GM12878 (cell line): ENCODE measurements around the gene TNNT2. TPM values are rescaled to one million over a fixed set of nuclear protein-coding genes. Genes with fewer than 3 reads are reported as not detected.
A peak's percentile ranks its signal among the peaks of the same experiment; 100 is the strongest.

Experiments used
- ATAC-seq: fragments of 200-7000 bp; cut with Tn5 transposase; 3 replicates; pipeline ENCODE4 v1.9.1; 2020; ENCODE audit warnings: mild to moderate bottlenecking, moderate library complexity
- BruUV-seq: library from RNA; stranded (reverse); fragments of 400-500 nt; replicated peaks from 2 replicates; lab custom pipeline; 2021; lab: Mats Ljungman, UMichigan
- CTCF ChIA-PET: fragments of 300-600 bp; sonication (Branson Sonifier 250); formaldehyde crosslinking; extraction: SDS; loops from one replicate; lab custom pipeline; 2021; ENCODE audit warnings: inconsistent platforms; lab: Yijun Ruan, JAX
- POLR2A ChIA-PET: fragments of 350-600 bp; formaldehyde crosslinking; extraction: SDS; loops from one replicate; lab custom pipeline; 2021; ENCODE audit warnings: inconsistent platforms; lab: Charles Lee
- RAD21 ChIA-PET: fragments of 300-600 bp; sonication (Branson Sonifier 250); formaldehyde crosslinking; loops from one replicate; lab custom pipeline; 2023; ENCODE audit warnings: antibody characterized with exemption; ENCODE audit not compliant: unreplicated experiment; lab: Charles Lee
- SMC1A ChIA-PET: fragments of 300-600 bp; sonication (Branson Sonifier 250); formaldehyde crosslinking; loops from one replicate; lab custom pipeline; 2023; ENCODE audit not compliant: unreplicated experiment, uncharacterized antibody; lab: Charles Lee
- DNase-seq: peaks from one replicate; pipeline ENCODE4 v3.0.0-alpha.2; 2011; ENCODE audit warnings: low read depth, low spot score
- FAIRE-seq: peaks from 3 replicates; lab custom pipeline; 2011; peaks lifted over from hg19 to GRCh38; lab: Jason Lieb, UNC
- H2AFZ ChIP-seq: 2 replicates; pipeline ENCODE4 v1.6.0; 2011; ENCODE audit warnings: low read depth, low read length, control low read depth; ENCODE audit not compliant: control insufficient read depth
- H3K27ac ChIP-seq: 2 replicates; pipeline ENCODE4 v1.5.1; 2011; ENCODE audit warnings: control low read depth; ENCODE audit not compliant: control insufficient read depth, insufficient read depth
- H3K27me3 ChIP-seq, 2 experiments: replicated peaks in 1 of 2; 2 replicates each; pipeline versions ENCODE4 v1.6.0 to v1.6.1; 2011; ENCODE audit warnings: low read length in 1 of 2; ENCODE audit not compliant: control insufficient read depth in 2 of 2, insufficient read depth in 2 of 2
- H3K36me3 ChIP-seq, 2 experiments: 2 replicates each; pipeline ENCODE4 v1.5.1; 2011; ENCODE audit warnings: low read length in 1 of 2; ENCODE audit not compliant: control insufficient read depth in 2 of 2, insufficient read depth in 2 of 2
- H3K4me1 ChIP-seq: 2 replicates; pipeline ENCODE4 v1.6.1; 2011; ENCODE audit warnings: mild to moderate bottlenecking, low read length, moderate library complexity, mixed read lengths; ENCODE audit not compliant: control insufficient read depth, insufficient read depth
- H3K4me2 ChIP-seq: 2 replicates; pipeline ENCODE4 v1.6.0; 2011; ENCODE audit warnings: control low read depth; ENCODE audit not compliant: control insufficient read depth, insufficient read depth
- H3K4me3 ChIP-seq: fragments of 200-600 bp; sonication (generic); 2 replicates; pipeline ENCODE4 v1.5.1; 2016
- H3K79me2 ChIP-seq: 2 replicates; pipeline ENCODE4 v1.6.0; 2011; ENCODE audit warnings: low read length; ENCODE audit not compliant: control insufficient read depth, insufficient read depth
- H3K9ac ChIP-seq: 2 replicates; pipeline ENCODE4 v1.8.0; 2011; ENCODE audit warnings: low read length, control low read depth, mixed read lengths; ENCODE audit not compliant: control insufficient read depth, insufficient read depth
- H3K9me3 ChIP-seq: replicated peaks from 3 replicates; pipeline ENCODE4 v1.5.1; 2011; ENCODE audit warnings: mild to moderate bottlenecking, low read length; ENCODE audit not compliant: control insufficient read depth, insufficient read depth
- H4K20me1 ChIP-seq: 2 replicates; pipeline ENCODE4 v1.6.0; 2011; ENCODE audit not compliant: control insufficient read depth, insufficient read depth
- ASH2L ChIP-seq: fragments of 300-600, 200-600 bp; sonication (generic); IDR thresholded peaks from 2 replicates; pipeline ENCODE4 v1.6.1; 2017; ENCODE audit warnings: low read depth, mild to moderate bottlenecking, borderline replicate concordance
- ATF7 ChIP-seq: fragments of 450-650 bp; IDR thresholded peaks from 2 replicates; pipeline ENCODE4 v1.6.1; 2016; ENCODE audit warnings: low read depth, mild to moderate bottlenecking
- CBFB ChIP-seq: IDR thresholded peaks from 2 replicates; pipeline ENCODE4 v1.6.1; 2016; ENCODE audit warnings: antibody characterized with exemption, low read depth
- CREB1 ChIP-seq: IDR thresholded peaks from 2 replicates; pipeline ENCODE4 v1.6.1; 2012; ENCODE audit warnings: low read depth, mild to moderate bottlenecking, inconsistent platforms
- EGR1 ChIP-seq, 2 experiments: IDR thresholded peaks; 1 replicate in 1 of 2; 2 replicates in 1 of 2; pipeline ENCODE4 v1.6.1; 2011 to 2012; ENCODE audit warnings: low read depth in 2 of 2, low read length in 2 of 2, borderline replicate concordance in 1 of 2, mild to moderate bottlenecking in 1 of 2, moderate library complexity in 1 of 2
- KAT2A ChIP-seq: conservative IDR thresholded peaks from 2 replicates; pipeline ENCODE4 v1.6.1; 2011; ENCODE audit warnings: low read depth, low read length; ENCODE audit not compliant: control insufficient read depth
- KLF5 ChIP-seq: fragments of 450-650 bp; IDR thresholded peaks from 2 replicates; pipeline ENCODE4 v1.6.1; 2014; ENCODE audit warnings: mild to moderate bottlenecking; ENCODE audit not compliant: partially characterized antibody
- MTA2 ChIP-seq: fragments of 450-650 bp; IDR thresholded peaks from 2 replicates; pipeline ENCODE4 v1.6.1; 2016; ENCODE audit warnings: low read depth, mild to moderate bottlenecking, moderate library complexity
- MXI1 ChIP-seq: fragments of 150-350 bp; IDR thresholded peaks from 2 replicates; pipeline ENCODE4 v1.6.1; 2011; ENCODE audit warnings: low read depth, mild to moderate bottlenecking, inconsistent platforms, low read length, improper control_type of control experiment
- NFIC ChIP-seq: IDR thresholded peaks from 2 replicates; pipeline ENCODE4 v1.6.1; 2012; ENCODE audit warnings: low read depth, mild to moderate bottlenecking, inconsistent platforms, low read length, moderate library complexity
- NFXL1 ChIP-seq: fragments of 450-650 bp; IDR thresholded peaks from 2 replicates; pipeline ENCODE4 v1.6.1; 2017; ENCODE audit warnings: antibody characterized with exemption, mild to moderate bottlenecking, borderline replicate concordance
- SMARCA5 ChIP-seq: fragments of 450-650 bp; IDR thresholded peaks from 2 replicates; pipeline ENCODE4 v1.6.1; 2017; ENCODE audit warnings: mild to moderate bottlenecking
- SREBF1 ChIP-seq: IDR thresholded peaks from 2 replicates; pipeline ENCODE4 v1.6.1; 2012; ENCODE audit warnings: mild to moderate bottlenecking, low read length
- STAT3 ChIP-seq: IDR thresholded peaks from 2 replicates; pipeline ENCODE4 v1.6.1; 2011; ENCODE audit warnings: low read depth, low read length, improper control_type of control experiment
- USF1 ChIP-seq: IDR thresholded peaks from 2 replicates; pipeline ENCODE4 v1.6.1; 2011; ENCODE audit warnings: borderline replicate concordance, low read depth, mild to moderate bottlenecking, moderate library complexity, mixed read lengths, low read length; ENCODE audit not compliant: insufficient read depth; ENCODE audit errors: extremely low read length
- YBX1 ChIP-seq: fragments of 450-650 bp; IDR thresholded peaks from 2 replicates; pipeline ENCODE4 v1.6.1; 2016; ENCODE audit warnings: antibody characterized with exemption
- ZNF24 ChIP-seq: fragments of 450-650 bp; IDR thresholded peaks from 2 replicates; pipeline ENCODE4 v1.6.1; 2017; ENCODE audit warnings: antibody characterized with exemption, mild to moderate bottlenecking
- ZNF622 ChIP-seq: fragments of 450-650 bp; IDR thresholded peaks from 2 replicates; pipeline ENCODE4 v1.6.1; 2017; ENCODE audit warnings: mild to moderate bottlenecking, inconsistent platforms
- ZSCAN29 ChIP-seq: fragments of 450-650 bp; IDR thresholded peaks from 2 replicates; pipeline ENCODE4 v1.6.1; 2017; ENCODE audit warnings: mild to moderate bottlenecking, moderate library complexity
- WGBS: methylation state at CpG from one replicate; pipeline ENCODE4 v1.1.6; 2016; ENCODE audit warnings: low lambda C conversion rate; ENCODE audit not compliant: insufficient replicate concordance, insufficient coverage; ENCODE audit errors: missing lambda C conversion rate; 5-methylcytosine and 5-hydroxymethylcytosine counted together
- in situ Hi-C: fragments of 300-500 bp; cut with MboI; formaldehyde crosslinking; loops from 9 replicates; pipeline ENCODE4 v1.14.3; 2018; ENCODE audit warnings: mixed read lengths
- intact Hi-C: fragments of 100-400 bp; cut with micrococcal nuclease; formaldehyde crosslinking; loops from one replicate; pipeline ENCODE4 v1.14.2; 2022; ENCODE audit not compliant: unreplicated experiment
- polyA plus RNA-seq, 11 experiments: library from polyadenylated mRNA; depleted of rRNA in 4 of 11; unstranded in 6 of 11; stranded (reverse) in 5 of 11; fragments of >200 nt; fragmentation: Nextera tagmentation in 4 of 11; fragmentation: Illumina TruSeq in 1 of 11; extraction: Ambion mirVana in 4 of 11; extraction: Trizol in 1 of 11; gene quantifications; 1 replicate in 1 of 11; 2 replicates in 10 of 11; pipeline versions ENCODE4 v1.2.1 to v1.2.3, GENCODE V29; 2011 to 2016; ENCODE audit warnings: inconsistent platforms in 2 of 11, missing spikeins in 2 of 11, low read depth in 1 of 11
- total RNA-seq, 4 experiments: library from RNA; depleted of rRNA in 3 of 4; stranded (reverse); fragments of >200 nt in 3 of 4; fragmentation: Illumina TruSeq in 1 of 4; extraction: Trizol in 1 of 4; gene quantifications; 2 replicates each; pipeline versions ENCODE4 v1.2.1 to v1.2.3, GENCODE V29; 2013 to 2021
- TF ChIP-seq, protein P1 (sequence below): fragments of 150-350 bp; IDR thresholded peaks from 2 replicates; pipeline ENCODE4 v1.6.1; 2014; ENCODE audit warnings: mild to moderate bottlenecking, low read depth, low read length

TNNT2 gene
- total and polyA plus RNA-seq, 10 of the 15 experiments (the other 5 are each of a cell fraction or from before 2014, with no cell fraction given), result 2.2 TPM; not detected in 9

DNA sequence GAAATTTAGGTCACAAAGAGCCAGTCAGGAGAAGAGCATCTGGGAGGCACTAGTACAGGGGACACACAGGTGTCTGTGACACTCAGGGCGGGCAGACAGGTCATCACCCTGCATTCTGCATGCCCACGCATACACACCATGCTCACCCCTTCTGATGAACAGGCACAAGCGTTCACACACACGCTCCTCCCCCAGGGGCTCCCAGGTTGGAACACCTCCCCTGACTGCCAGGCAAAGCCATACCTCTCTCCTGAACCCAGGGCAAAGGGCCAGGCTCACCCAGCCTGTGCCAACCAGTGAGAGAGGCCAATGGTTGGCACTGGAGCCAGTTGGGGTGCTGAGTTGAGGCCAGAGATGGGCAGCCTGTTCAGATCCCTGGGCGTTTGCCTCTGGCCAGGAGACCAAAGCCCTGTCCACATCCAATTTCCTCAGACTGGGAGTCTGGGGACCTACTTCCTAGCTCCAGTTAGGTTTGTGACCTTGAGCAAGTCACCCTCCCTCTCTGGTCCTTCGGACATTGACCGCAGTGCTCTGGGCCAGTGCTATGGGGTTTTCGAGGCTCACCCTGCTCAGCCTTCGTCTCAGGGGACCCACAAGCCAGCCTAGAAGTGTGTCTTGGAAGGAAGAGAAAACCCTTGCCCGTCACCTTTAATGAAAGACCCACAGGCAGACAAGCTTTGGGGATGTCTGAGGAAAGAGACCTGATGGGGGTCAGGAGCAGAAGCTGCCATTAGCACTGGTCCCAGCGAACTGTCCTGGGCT lies 27.4 kb upstream of the TNNT2 start (continued):
- TF ChIP-seq EGR1 (IDR thresholded peaks at IDR 0.05; ENCODE audit: borderline replicate concordance in 1 of 2, low read depth in 2 of 2, low read length in 2 of 2), result no peak
- no peak for TF ChIP-seq USF1
- no peak for TF ChIP-seq ATF7
- no peak for TF ChIP-seq ASH2L
- no peak for TF ChIP-seq ZNF622
- no peak for TF ChIP-seq STAT3

- Histone ChIP-seq H2AFZ (no peak overlapping the region), H3K36me3 (no peaks in the 10 kb centered on the region), H3K27me3 (no peaks in the 10 kb centered on the region; a peak in 1 of 4 replicates), H3K9ac (no peak overlapping the region), H3K27ac (peak overlapping the region; percentile 17; the same call in 1 of the 2 replicates), H3K9me3 (no peaks in the 10 kb centered on the region), H3K4me3 (no peak overlapping the region), H3K4me2 (peak overlapping the region; percentile 36; the same call in 1 of the 2 replicates), H3K4me1 (peaks cover 35% of the 10 kb centered on the region), H4K20me1 (no peaks in the 10 kb centered on the region), H3K79me2 (no peaks in the 10 kb centered on the region)
- FAIRE-seq, result no peak
- peak; percentile 17 for ATAC-seq
- in situ Hi-C loops, result no loop called here
- ChIA-PET RAD21 (interaction anchor here (0.9 to 12.1 kb wide), 5 partner anchors 16 to 108 kb away, joined by 4 to 340 read pairs (median 17); partner anchors contain the start of gene TNNI1), SMC1A (interaction anchor here (0.8 to 12.3 kb wide), 5 partner anchors 14 to 425 kb away, joined by 3 to 374 read pairs (median 3); no protein-coding TSS in a partner anchor), POLR2A (interaction anchor here (11.9 kb wide), 1 partner anchor 15 kb away, joined by 228 read pairs; no protein-coding TSS in a partner anchor), CTCF (interaction anchor here (1.0 to 14.4 kb wide), 7 partner anchors 15 to 108 kb away, joined by 3 to 623 read pairs (median 28); no protein-coding TSS in a partner anchor)
- peak; percentile 47 for DNase-seq
- WGBS, result under 1% methylated on average over 7 of the region's 7 CpGs
- no TSS peak for BruUV-seq
- intact Hi-C loops, result no loop called here
- TF ChIP-seq KLF5 (no peak), KAT2A (no peak), CREB1 (0 out of 2 replicates have a peak, but pooled peaks have one; percentile 8), NFXL1 (no peak), USF1 (no peak), SMARCA5 (no peak), CBFB (no peak), MTA2 (peak; percentile 40; the same call in 1 of the 2 replicates), ZSCAN29 (no peak), NFIC (peak; percentile 15; the same call in 1 of the 2 replicates), YBX1 (no peak), ZNF24 (peak; percentile 91), SREBF1 (no peak), MXI1 (no peak)
- TF ChIP-seq, protein P1, sequence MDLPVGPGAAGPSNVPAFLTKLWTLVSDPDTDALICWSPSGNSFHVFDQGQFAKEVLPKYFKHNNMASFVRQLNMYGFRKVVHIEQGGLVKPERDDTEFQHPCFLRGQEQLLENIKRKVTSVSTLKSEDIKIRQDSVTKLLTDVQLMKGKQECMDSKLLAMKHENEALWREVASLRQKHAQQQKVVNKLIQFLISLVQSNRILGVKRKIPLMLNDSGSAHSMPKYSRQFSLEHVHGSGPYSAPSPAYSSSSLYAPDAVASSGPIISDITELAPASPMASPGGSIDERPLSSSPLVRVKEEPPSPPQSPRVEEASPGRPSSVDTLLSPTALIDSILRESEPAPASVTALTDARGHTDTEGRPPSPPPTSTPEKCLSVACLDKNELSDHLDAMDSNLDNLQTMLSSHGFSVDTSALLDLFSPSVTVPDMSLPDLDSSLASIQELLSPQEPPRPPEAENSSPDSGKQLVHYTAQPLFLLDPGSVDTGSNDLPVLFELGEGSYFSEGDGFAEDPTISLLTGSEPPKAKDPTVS, result no peak
These were observed 26.6 kb upstream of the TNNT2 start for GRCh38 chr1:201404055-201404454.
